Measurements from ENCODE around the gene SIT1.
A peak's percentile ranks its signal among the peaks of the same experiment; 100 is the strongest.

SIT1 gene

DNA sequence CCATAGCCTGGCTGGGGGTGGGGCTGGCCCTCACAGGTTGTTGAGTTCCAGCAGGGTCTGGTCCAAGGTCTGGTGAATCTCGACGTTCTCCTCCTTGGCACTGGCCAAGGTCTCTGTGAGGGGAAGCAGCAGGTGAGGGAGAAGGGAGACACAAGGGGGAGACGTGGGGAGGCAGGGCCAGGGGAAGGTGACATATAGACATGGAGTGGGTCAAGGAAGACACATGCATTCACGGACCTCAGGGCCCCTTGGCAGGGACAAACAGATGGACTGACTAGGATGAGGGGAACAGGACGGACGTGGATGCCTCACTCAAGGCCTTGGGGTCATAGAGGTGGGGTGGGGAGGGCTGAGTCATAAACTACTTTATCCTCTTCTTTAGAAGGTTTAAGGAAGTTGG, 31.3 kb upstream of the SIT1 start:
- Histone ChIP-seq H3K27ac (ENCODE audit: low read depth, low read length) (no peak overlapping the region), H3K9ac (ENCODE audit: low read depth, low read length) (no peak overlapping the region), H3K4me1 (ENCODE audit: control insufficient read depth, insufficient read depth, low read length) (peaks cover 4% of the 10 kb centered on the region), H3K4me3 (ENCODE audit: low read depth, low read length) (no peak overlapping the region), H3K27me3 (ENCODE audit: control insufficient read depth, insufficient read depth, low read length) (no peaks in the 10 kb centered on the region), H3K36me3 (ENCODE audit: control insufficient read depth, insufficient read depth, low read length) (peaks cover 52% of the 10 kb centered on the region), H3K9me3 (ENCODE audit: control insufficient read depth, insufficient read depth, low read length) (no peaks in the 10 kb centered on the region)

DNA sequence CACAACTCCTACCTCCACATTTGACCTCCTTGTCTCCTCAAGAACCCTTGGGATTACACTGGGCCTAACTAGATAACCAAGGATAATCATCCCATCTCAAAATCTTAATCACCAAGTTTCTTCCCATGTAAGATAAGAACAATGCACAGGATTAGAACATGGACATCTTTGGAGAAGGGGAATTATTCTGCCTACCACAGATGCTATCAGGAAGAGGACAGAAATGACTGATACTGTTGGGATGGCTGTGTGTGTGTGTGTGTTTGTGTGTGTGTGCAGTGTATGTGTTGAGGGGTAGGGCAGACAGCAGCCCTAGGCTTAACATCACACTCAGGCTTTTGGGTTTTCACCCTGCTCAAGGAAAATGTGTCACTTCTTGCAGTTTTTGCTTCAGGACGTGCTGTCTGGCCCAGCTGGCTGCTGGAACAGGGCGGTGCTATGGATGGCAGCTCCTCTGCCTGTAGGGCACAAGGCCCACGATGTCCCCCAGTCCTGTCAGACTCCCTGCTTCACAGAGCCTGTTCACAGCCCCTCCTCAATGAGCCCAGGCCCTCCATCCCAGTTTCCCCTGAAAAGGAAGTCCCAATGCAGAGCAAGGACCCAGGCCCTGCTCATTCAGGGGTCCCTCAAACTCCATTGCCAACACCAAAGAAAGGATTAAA, 30.7 kb upstream of the SIT1 start:
- peaks cover 4% of the 10 kb centered on the region for H3K4me1 ChIP-seq (ENCODE audit: control insufficient read depth, insufficient read depth, low read length)
- no peaks in the 10 kb centered on the region for H3K9me3 ChIP-seq (ENCODE audit: control insufficient read depth, insufficient read depth, low read length)
- H3K4me3 ChIP-seq (ENCODE audit: low read depth, low read length): no peak overlapping the region
- peak overlapping the region; percentile 37 for H3K27ac ChIP-seq (ENCODE audit: low read depth, low read length)
- peaks cover 2% of the 10 kb centered on the region for H3K27me3 ChIP-seq (ENCODE audit: control insufficient read depth, insufficient read depth, low read length)
- H3K36me3 ChIP-seq (ENCODE audit: control insufficient read depth, insufficient read depth, low read length): peaks cover 47% of the 10 kb centered on the region
- no peak overlapping the region for H3K9ac ChIP-seq (ENCODE audit: low read depth, low read length)

DNA sequence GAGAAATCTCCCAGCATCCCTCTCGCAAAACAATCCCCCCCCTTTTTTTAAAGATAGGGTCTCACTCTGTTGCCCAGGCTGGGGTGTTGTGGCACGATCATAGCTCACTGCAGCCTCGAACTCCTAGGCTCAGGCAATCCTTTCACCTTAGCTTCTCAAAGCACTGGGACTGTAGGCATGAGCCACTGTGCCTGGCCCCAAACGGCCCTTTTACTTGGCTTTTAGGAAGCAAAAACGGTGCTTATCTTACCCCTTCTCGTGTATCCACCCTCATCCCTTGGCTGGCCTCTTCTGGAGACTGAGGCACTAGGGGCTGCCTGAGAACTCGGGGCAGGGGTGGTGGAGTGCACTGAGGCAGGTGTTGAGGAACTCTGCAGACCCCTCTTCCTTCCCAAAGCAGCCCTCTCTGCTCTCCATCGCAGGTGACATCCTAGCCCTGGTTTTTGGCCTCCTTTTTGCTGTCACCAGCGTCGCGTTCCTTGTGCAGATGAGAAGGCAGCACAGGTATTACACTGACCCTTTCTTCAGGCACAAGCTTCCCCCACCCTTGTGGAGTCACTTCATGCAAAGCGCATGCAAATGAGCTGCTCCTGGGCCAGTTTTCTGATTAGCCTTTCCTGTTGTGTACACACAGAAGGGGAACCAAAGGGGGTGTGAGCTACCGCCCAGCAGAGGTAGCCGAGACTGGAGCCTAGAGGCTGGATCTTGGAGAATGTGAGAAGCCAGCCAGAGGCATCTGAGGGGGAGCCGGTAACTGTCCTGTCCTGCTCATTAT, 29.8 kb upstream of the SIT1 start:
- H3K36me3 ChIP-seq (ENCODE audit: control insufficient read depth, insufficient read depth, low read length): peaks cover 39% of the 10 kb centered on the region
- H3K9me3 ChIP-seq (ENCODE audit: control insufficient read depth, insufficient read depth, low read length): no peaks in the 10 kb centered on the region
- H3K4me3 ChIP-seq (ENCODE audit: low read depth, low read length): no peak overlapping the region
- peaks cover 4% of the 10 kb centered on the region for H3K27me3 ChIP-seq (ENCODE audit: control insufficient read depth, insufficient read depth, low read length)
- no peak overlapping the region for H3K9ac ChIP-seq (ENCODE audit: low read depth, low read length)
- H3K27ac ChIP-seq (ENCODE audit: low read depth, low read length): peak overlapping the region; percentile 42
- peaks cover 4% of the 10 kb centered on the region for H3K4me1 ChIP-seq (ENCODE audit: control insufficient read depth, insufficient read depth, low read length)

DNA sequence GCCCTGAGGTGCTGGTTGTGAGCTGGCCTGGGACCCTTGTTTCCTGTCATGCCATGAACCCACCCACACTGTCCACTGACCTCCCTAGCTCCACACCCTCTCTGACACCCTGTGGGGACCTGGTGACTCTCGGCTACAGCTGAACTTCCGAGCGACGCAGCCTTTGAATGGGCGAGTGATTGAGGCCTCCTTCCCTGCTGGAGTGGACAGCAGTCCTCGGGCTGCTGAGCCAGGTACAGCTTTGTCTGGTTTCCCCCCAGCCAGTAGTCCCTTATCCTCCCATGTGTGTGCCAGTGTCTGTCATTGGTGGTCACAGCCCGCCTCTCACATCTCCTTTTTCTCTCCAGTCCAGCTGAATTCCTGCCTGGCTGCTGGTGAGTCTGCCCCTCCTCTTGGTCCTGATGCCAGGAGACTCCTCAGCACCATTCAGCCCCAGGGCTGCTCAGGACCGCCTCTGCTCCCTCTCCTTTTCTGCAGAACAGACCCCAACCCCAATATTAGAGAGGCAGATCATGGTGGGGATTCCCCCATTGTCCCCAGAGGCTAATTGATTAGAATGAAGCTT, 29.1 kb upstream of the SIT1 start:
- no peaks in the 10 kb centered on the region for H3K9me3 ChIP-seq (ENCODE audit: control insufficient read depth, insufficient read depth, low read length)
- H3K4me1 ChIP-seq (ENCODE audit: control insufficient read depth, insufficient read depth, low read length): peaks cover 4% of the 10 kb centered on the region
- H3K27me3 ChIP-seq (ENCODE audit: control insufficient read depth, insufficient read depth, low read length): peaks cover 4% of the 10 kb centered on the region
- peak overlapping the region; percentile 42 for H3K27ac ChIP-seq (ENCODE audit: low read depth, low read length)
- no peak overlapping the region for H3K9ac ChIP-seq (ENCODE audit: low read depth, low read length)
- H3K4me3 ChIP-seq (ENCODE audit: low read depth, low read length): no peak overlapping the region
- peaks cover 32% of the 10 kb centered on the region for H3K36me3 ChIP-seq (ENCODE audit: control insufficient read depth, insufficient read depth, low read length)

DNA sequence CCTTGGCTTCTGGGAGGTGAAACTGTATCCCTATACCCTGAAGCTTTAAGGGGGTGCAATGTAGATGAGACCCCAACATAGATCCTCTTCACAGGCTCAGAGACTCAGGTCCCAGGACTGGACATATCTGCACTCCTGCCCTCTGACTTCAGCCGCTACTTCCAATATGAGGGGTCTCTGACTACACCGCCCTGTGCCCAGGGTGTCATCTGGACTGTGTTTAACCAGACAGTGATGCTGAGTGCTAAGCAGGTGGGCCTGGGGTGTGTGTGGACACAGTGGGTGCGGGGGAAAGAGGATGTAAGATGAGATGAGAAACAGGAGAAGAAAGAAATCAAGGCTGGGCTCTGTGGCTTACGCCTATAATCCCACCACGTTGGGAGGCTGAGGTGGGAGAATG, 28.4 kb upstream of the SIT1 start:
- Histone ChIP-seq H3K4me3 (ENCODE audit: low read depth, low read length) (no peak overlapping the region), H3K9me3 (ENCODE audit: control insufficient read depth, insufficient read depth, low read length) (no peaks in the 10 kb centered on the region), H3K27ac (ENCODE audit: low read depth, low read length) (no peak overlapping the region), H3K4me1 (ENCODE audit: control insufficient read depth, insufficient read depth, low read length) (peaks cover 4% of the 10 kb centered on the region), H3K9ac (ENCODE audit: low read depth, low read length) (no peak overlapping the region), H3K36me3 (ENCODE audit: control insufficient read depth, insufficient read depth, low read length) (peaks cover 24% of the 10 kb centered on the region), H3K27me3 (ENCODE audit: control insufficient read depth, insufficient read depth, low read length) (peaks cover 4% of the 10 kb centered on the region)

DNA sequence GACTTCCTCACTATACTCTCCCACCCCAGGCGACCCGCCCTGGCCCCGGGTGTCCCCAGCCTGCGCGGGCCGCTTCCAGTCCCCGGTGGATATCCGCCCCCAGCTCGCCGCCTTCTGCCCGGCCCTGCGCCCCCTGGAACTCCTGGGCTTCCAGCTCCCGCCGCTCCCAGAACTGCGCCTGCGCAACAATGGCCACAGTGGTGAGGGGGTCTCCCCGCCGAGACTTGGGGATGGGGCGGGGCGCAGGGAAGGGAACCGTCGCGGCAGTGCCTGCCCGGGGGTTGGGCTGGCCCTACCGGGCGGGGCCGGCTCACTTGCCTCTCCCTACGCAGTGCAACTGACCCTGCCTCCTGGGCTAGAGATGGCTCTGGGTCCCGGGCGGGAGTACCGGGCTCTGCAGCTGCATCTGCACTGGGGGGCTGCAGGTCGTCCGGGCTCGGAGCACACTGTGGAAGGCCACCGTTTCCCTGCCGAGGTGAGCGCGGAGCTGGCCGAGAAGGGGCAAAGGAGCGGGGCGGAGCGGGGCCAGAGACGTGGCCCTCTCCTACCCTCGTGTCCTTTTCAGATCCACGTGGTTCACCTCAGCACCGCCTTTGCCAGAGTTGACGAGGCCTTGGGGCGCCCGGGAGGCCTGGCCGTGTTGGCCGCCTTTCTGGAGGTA, 25.1 kb upstream of the SIT1 start:
- H3K36me3 ChIP-seq (ENCODE audit: control insufficient read depth, insufficient read depth, low read length): no peaks in the 10 kb centered on the region
- peaks cover 4% of the 10 kb centered on the region for H3K27me3 ChIP-seq (ENCODE audit: control insufficient read depth, insufficient read depth, low read length)
- no peak overlapping the region for H3K27ac ChIP-seq (ENCODE audit: low read depth, low read length)
- no peaks in the 10 kb centered on the region for H3K9me3 ChIP-seq (ENCODE audit: control insufficient read depth, insufficient read depth, low read length)
- peak overlapping the region; percentile 82 for H3K9ac ChIP-seq (ENCODE audit: low read depth, low read length)
- H3K4me1 ChIP-seq (ENCODE audit: control insufficient read depth, insufficient read depth, low read length): peaks cover 4% of the 10 kb centered on the region
- peak overlapping the region; percentile 64 for H3K4me3 ChIP-seq (ENCODE audit: low read depth, low read length)

DNA sequence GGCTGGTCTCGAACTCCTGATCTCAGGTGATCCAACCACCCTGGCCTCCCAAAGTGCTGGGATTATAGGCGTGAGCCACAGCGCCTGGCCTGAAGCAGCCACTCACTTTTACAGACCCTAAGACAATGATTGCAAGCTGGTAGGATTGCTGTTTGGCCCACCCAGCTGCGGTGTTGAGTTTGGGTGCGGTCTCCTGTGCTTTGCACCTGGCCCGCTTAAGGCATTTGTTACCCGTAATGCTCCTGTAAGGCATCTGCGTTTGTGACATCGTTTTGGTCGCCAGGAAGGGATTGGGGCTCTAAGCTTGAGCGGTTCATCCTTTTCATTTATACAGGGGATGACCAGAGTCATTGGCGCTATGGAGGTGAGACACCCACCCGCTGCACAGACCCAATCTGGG, 24.5 kb upstream of the SIT1 start:
- no peaks in the 10 kb centered on the region for H3K4me1 ChIP-seq (ENCODE audit: control insufficient read depth, insufficient read depth, low read length)
- H3K36me3 ChIP-seq (ENCODE audit: control insufficient read depth, insufficient read depth, low read length): no peaks in the 10 kb centered on the region
- no peak overlapping the region for H3K9ac ChIP-seq (ENCODE audit: low read depth, low read length)
- H3K9me3 ChIP-seq (ENCODE audit: control insufficient read depth, insufficient read depth, low read length): no peaks in the 10 kb centered on the region
- H3K27ac ChIP-seq (ENCODE audit: low read depth, low read length): no peak overlapping the region
- peaks cover 4% of the 10 kb centered on the region for H3K27me3 ChIP-seq (ENCODE audit: control insufficient read depth, insufficient read depth, low read length)
- H3K4me3 ChIP-seq (ENCODE audit: low read depth, low read length): peak overlapping the region; percentile 64

DNA sequence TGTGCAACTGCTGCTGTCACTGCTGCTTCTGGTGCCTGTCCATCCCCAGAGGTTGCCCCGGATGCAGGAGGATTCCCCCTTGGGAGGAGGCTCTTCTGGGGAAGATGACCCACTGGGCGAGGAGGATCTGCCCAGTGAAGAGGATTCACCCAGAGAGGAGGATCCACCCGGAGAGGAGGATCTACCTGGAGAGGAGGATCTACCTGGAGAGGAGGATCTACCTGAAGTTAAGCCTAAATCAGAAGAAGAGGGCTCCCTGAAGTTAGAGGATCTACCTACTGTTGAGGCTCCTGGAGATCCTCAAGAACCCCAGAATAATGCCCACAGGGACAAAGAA, 23.3 kb upstream of the SIT1 start:
- no peak overlapping the region for H3K4me3 ChIP-seq (ENCODE audit: low read depth, low read length)
- no peak overlapping the region for H3K27ac ChIP-seq (ENCODE audit: low read depth, low read length)
- no peaks in the 10 kb centered on the region for H3K36me3 ChIP-seq (ENCODE audit: control insufficient read depth, insufficient read depth, low read length)
- peaks cover 4% of the 10 kb centered on the region for H3K27me3 ChIP-seq (ENCODE audit: control insufficient read depth, insufficient read depth, low read length)
- H3K9ac ChIP-seq (ENCODE audit: low read depth, low read length): no peak overlapping the region
- no peaks in the 10 kb centered on the region for H3K4me1 ChIP-seq (ENCODE audit: control insufficient read depth, insufficient read depth, low read length)
- no peaks in the 10 kb centered on the region for H3K9me3 ChIP-seq (ENCODE audit: control insufficient read depth, insufficient read depth, low read length)

DNA sequence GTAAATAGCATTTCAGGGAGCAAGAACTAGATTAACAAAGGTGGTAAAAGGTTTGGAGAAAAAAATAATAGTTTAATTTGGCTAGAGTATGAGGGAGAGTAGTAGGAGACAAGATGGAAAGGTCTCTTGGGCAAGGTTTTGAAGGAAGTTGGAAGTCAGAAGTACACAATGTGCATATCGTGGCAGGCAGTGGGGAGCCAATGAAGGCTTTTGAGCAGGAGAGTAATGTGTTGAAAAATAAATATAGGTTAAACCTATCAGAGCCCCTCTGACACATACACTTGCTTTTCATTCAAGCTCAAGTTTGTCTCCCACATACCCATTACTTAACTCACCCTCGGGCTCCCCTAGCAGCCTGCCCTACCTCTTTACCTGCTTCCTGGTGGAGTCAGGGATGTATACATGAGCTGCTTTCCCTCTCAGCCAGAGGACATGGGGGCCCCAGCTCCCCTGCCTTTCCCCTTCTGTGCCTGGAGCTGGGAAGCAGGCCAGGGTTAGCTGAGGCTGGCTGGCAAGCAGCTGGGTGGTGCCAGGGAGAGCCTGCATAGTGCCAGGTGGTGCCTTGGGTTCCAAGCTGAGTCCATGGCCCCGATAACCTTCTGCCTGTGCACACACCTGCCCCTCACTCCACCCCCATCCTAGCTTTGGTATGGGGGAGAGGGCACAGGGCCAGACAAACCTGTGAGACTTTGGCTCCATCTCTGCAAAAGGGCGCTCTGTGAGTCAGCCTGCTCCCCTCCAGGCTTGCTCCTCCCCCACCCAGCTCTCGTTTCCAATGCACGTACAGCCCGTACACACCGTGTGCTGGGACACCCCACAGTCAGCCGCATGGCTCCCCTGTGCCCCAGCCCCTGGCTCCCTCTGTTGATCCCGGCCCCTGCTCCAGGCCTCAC, 22.6 kb upstream of the SIT1 start, which contains the start of gene CA9:
TSS of gene CA9 (plus strand) at position 797 of the 893 bp plus-strand sequence. CDS start at position 829, 32 bp downstream.
- H3K4me1 ChIP-seq (ENCODE audit: control insufficient read depth, insufficient read depth, low read length): no peaks in the 10 kb centered on the region
- no peak within 1 kb of the TSS for H3K4me3 ChIP-seq (ENCODE audit: low read depth, low read length)
- no peaks in the 10 kb centered on the region for H3K36me3 ChIP-seq (ENCODE audit: control insufficient read depth, insufficient read depth, low read length)
- H3K27me3 ChIP-seq (ENCODE audit: control insufficient read depth, insufficient read depth, low read length): peaks cover 4% of the 10 kb centered on the region
- no peak within 1 kb of the TSS for H3K27ac ChIP-seq (ENCODE audit: low read depth, low read length)
- no peak within 1 kb of the TSS for H3K9ac ChIP-seq (ENCODE audit: low read depth, low read length)
- no peaks in the 10 kb centered on the region for H3K9me3 ChIP-seq (ENCODE audit: control insufficient read depth, insufficient read depth, low read length)

DNA sequence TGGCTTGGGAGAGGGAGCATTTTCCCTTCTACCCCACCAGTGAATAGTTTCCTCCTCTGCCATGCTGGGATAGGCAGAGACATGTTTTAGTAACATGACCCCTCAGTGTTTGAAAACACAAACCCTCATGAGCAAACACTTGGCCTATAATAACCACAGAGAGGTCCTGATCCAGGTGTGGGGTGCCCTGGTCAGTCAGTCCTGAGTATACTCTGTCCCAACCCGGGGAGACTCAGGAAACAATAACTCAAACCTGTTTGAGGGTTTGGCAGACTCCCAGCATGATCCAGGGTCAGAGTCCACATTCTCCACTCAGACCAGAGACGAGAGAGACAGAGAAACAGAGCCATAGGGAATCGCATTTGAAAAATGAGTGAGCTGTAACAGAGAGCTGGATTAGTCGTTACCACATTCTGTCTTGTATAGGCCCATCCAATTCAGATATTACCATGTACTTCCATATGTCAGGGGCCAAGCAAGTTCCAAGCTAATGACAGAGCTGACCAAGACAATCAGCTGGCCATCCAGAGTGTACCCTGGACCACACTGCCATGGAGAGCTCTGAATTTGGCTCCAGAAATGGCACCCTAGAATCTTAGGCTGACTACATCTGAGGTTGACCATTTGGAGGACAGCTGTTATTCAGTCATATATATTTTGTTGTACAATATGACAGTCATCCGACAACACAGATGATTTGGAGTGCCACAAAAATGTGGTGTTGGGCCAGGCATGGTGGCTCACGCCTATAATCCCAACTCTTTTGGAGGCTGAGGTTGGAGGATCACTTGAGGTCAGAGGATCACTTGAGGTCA, 18.8 kb upstream of the SIT1 start:
- H3K27me3 ChIP-seq (ENCODE audit: control insufficient read depth, insufficient read depth, low read length): no peaks in the 10 kb centered on the region
- peaks cover 3% of the 10 kb centered on the region; the same call in 1 of the 2 replicates for H3K4me1 ChIP-seq (ENCODE audit: control insufficient read depth, insufficient read depth, low read length)
- no peaks in the 10 kb centered on the region for H3K36me3 ChIP-seq (ENCODE audit: control insufficient read depth, insufficient read depth, low read length)
- H3K4me3 ChIP-seq (ENCODE audit: low read depth, low read length): no peak overlapping the region
- H3K27ac ChIP-seq (ENCODE audit: low read depth, low read length): no peak overlapping the region
- H3K9me3 ChIP-seq (ENCODE audit: control insufficient read depth, insufficient read depth, low read length): no peaks in the 10 kb centered on the region
- no peak overlapping the region for H3K9ac ChIP-seq (ENCODE audit: low read depth, low read length)
